Upper lobe of left lung (tissue), 6 donors: Measurements from ENCODE around the gene PKIB. TPM values are rescaled to one million over a fixed set of nuclear protein-coding genes. Genes with fewer than 3 reads are reported as not detected.

Experiments used
- ATAC-seq, 2 donors: fragments of 200-7000 bp; cut with Tn5 transposase; one replicate each; pipeline ENCODE4 v1.9.1; 2022; ENCODE audit warnings: mild to moderate bottlenecking in 2 of 2, moderate library complexity in 2 of 2; ENCODE audit not compliant: low FRiP score in 2 of 2
- DNase-seq, 2 donors: peaks; one replicate each; pipeline ENCODE4 v3.0.0-alpha.2; 2019 to 2020
- H3K27ac ChIP-seq, 4 donors: fragments of 200-600 bp; sonication (generic); one replicate each; pipeline ENCODE4 v1.5.1; 2016 to 2019
- H3K27me3 ChIP-seq, 4 donors: fragments of 200-600 bp; sonication (generic); one replicate each; pipeline ENCODE4 v1.5.1; 2017 to 2019
- H3K36me3 ChIP-seq, 4 donors: fragments of 200-600 bp; sonication (generic); one replicate each; pipeline ENCODE4 v1.5.1; 2016 to 2019
- H3K4me1 ChIP-seq, 4 donors: fragments of 200-600 bp; sonication (generic); one replicate each; pipeline ENCODE4 v1.5.1; 2018 to 2019
- H3K4me3 ChIP-seq, 4 donors: fragments of 200-600 bp; sonication (generic); one replicate each; pipeline ENCODE4 v1.5.1; 2017 to 2019; ENCODE audit warnings: mild to moderate bottlenecking in 2 of 4, moderate library complexity in 1 of 4
- H3K9me3 ChIP-seq, 4 donors: fragments of 200-600 bp; sonication (generic); one replicate each; pipeline ENCODE4 v1.5.1; 2018 to 2019
- EP300 ChIP-seq, 4 donors: sonication (generic); formaldehyde crosslinking; IDR thresholded peaks; one replicate each; pipeline ENCODE4 v1.5.1; 2017; ENCODE audit warnings: antibody characterized with exemption in 4 of 4, control low read depth in 2 of 4
- POLR2A ChIP-seq, 4 donors: fragments of 450-650 bp; IDR thresholded peaks; one replicate each; pipeline ENCODE4 v1.5.1; 2016 to 2017; ENCODE audit warnings: antibody characterized with exemption in 4 of 4, mild to moderate bottlenecking in 2 of 4
- POLR2AphosphoS5 ChIP-seq, 2 donors: sonication (generic); formaldehyde crosslinking; IDR thresholded peaks; one replicate each; pipeline ENCODE4 v1.5.1; 2017; ENCODE audit warnings: antibody characterized with exemption in 2 of 2
- WGBS, 2 donors: methylation state at CpG; one replicate each; pipeline ENCODE4 v1.1.5; 2017 to 2018; 5-methylcytosine and 5-hydroxymethylcytosine counted together
- total RNA-seq, 6 donors: library from RNA; depleted of rRNA in 4 of 6; stranded (reverse); fragments of >200 nt in 4 of 6; gene quantifications; one replicate each; pipeline versions ENCODE4 v1.1.0 to v1.2.1, GENCODE V29; 2016 to 2021
- TF ChIP-seq, protein P1 (sequence below), 6 experiments: fragments of 450-650 bp in 4 of 6; fragments of 200-600 bp in 2 of 6; sonication (generic) in 2 of 6; IDR thresholded peaks; one replicate each; pipeline ENCODE4 v1.5.1; 2016 to 2019; ENCODE audit warnings: antibody characterized with exemption in 6 of 6
- donor health status: DM: no; HTN: no; CAD: no; lungs with moderate emphysema.
- donor health status: DM: no; HTN: yes; CAD: no; lungs with severe emphysema.

PKIB gene
- total RNA-seq, 6 donors from 2014 or later, result 1.0 to 16.1 (median 3.5) TPM; not detected in 1

DNA sequence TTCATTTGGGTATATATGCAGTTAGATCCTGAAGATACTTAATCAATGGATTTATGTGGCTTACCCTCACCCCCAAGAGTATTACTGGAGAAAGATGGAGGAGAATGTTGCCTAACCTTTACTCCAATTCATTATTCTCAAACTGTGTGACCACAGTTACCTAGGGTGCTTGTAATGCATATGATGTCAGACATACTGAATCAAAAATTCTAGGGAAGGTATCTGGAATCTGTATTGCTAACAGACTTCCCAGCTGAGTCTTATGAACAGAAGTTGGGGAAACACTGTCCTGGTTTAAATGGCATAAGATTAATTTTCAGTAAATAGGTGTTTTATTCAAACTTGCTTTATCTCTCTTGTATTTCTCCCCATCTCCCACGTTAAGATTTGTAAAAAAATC, 83.9 kb downstream of the PKIB start:
- Histone ChIP-seq H3K36me3 (no peaks in the 10 kb centered on the region), H3K4me3 (no peak overlapping the region), H3K4me1 (no peaks in the 10 kb centered on the region), H3K9me3 (no peaks in the 10 kb centered on the region), H3K27ac (no peak overlapping the region), H3K27me3 (no peaks in the 10 kb centered on the region)
- no peak for ATAC-seq
- 62 to 83% methylated on average over 1 of the region's 1 CpG for WGBS, 2 donors
- no peak for DNase-seq
- TF ChIP-seq, protein P1, sequence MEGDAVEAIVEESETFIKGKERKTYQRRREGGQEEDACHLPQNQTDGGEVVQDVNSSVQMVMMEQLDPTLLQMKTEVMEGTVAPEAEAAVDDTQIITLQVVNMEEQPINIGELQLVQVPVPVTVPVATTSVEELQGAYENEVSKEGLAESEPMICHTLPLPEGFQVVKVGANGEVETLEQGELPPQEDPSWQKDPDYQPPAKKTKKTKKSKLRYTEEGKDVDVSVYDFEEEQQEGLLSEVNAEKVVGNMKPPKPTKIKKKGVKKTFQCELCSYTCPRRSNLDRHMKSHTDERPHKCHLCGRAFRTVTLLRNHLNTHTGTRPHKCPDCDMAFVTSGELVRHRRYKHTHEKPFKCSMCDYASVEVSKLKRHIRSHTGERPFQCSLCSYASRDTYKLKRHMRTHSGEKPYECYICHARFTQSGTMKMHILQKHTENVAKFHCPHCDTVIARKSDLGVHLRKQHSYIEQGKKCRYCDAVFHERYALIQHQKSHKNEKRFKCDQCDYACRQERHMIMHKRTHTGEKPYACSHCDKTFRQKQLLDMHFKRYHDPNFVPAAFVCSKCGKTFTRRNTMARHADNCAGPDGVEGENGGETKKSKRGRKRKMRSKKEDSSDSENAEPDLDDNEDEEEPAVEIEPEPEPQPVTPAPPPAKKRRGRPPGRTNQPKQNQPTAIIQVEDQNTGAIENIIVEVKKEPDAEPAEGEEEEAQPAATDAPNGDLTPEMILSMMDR (IDR thresholded peaks at IDR 0.05), result no peak
- no peak for TF ChIP-seq EP300 (IDR thresholded peaks at IDR 0.05)
- TF ChIP-seq POLR2AphosphoS5 (IDR thresholded peaks at IDR 0.05), result no peak
- no peak for TF ChIP-seq POLR2A (IDR thresholded peaks at IDR 0.05)

DNA sequence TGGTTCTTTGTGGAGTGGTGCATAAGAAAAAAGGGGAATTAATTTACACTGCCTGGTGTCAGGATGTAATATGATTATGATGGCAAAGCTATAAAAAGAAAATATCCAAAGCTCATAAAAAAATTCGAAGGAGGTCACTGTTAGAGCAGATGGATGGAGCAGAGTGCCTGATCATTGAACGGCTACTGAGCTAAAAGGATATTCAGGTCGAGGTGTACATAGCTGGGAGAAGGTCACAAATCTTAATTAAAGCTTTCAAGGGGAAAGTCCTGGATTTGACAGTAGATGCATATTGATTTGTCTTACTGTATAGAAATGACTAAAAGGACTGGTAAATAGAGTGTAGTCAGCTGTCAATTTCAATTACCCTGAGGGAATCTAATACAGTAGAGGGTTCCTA, 84.4 kb downstream of the PKIB start:
- Histone ChIP-seq H3K36me3 (no peaks in the 10 kb centered on the region), H3K27ac (no peak overlapping the region), H3K27me3 (no peaks in the 10 kb centered on the region), H3K4me3 (no peak overlapping the region), H3K9me3 (no peaks in the 10 kb centered on the region), H3K4me1 (no peaks in the 10 kb centered on the region)
- 71 to 78% methylated on average over 3 of the region's 3 CpGs for WGBS, 2 donors
- ATAC-seq, result no peak
- TF ChIP-seq EP300 (IDR thresholded peaks at IDR 0.05) (no peak), POLR2AphosphoS5 (IDR thresholded peaks at IDR 0.05) (no peak), POLR2A (IDR thresholded peaks at IDR 0.05) (no peak)
- TF ChIP-seq, protein P1 (IDR thresholded peaks at IDR 0.05), result no peak
- DNase-seq, result no peak

DNA sequence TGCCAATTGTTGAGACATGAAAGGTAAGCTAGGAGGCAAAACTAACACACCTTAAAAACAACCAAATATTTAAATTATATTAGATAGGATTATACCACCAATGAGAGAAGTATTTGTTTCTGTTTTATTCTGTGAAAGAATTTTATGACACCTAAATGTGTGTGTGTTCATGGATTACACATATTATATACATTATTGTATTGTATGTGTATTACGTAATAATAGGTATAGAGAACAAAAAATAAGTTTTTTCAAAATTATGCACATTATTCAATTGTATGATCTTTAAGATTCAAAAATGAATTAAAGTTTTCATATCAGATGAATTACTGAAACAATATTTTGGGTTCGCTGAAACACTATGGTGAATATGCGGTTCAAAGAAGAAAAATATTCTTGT, 85.0 kb downstream of the PKIB start:
- H3K27me3 ChIP-seq, result no peaks in the 10 kb centered on the region
- 64 to 98% methylated on average over 3 of the region's 3 CpGs for WGBS, 2 donors
- no peaks in the 10 kb centered on the region for H3K36me3 ChIP-seq
- H3K4me3 ChIP-seq, result no peak overlapping the region
- DNase-seq, result no peak
- no peaks in the 10 kb centered on the region for H3K4me1 ChIP-seq
- H3K27ac ChIP-seq, result no peak overlapping the region
- no peak for ATAC-seq
- no peaks in the 10 kb centered on the region for H3K9me3 ChIP-seq
- TF ChIP-seq POLR2A (IDR thresholded peaks at IDR 0.05) (no peak), POLR2AphosphoS5 (IDR thresholded peaks at IDR 0.05) (no peak), EP300 (IDR thresholded peaks at IDR 0.05) (no peak)
- TF ChIP-seq, protein P1 (IDR thresholded peaks at IDR 0.05), result no peak

DNA sequence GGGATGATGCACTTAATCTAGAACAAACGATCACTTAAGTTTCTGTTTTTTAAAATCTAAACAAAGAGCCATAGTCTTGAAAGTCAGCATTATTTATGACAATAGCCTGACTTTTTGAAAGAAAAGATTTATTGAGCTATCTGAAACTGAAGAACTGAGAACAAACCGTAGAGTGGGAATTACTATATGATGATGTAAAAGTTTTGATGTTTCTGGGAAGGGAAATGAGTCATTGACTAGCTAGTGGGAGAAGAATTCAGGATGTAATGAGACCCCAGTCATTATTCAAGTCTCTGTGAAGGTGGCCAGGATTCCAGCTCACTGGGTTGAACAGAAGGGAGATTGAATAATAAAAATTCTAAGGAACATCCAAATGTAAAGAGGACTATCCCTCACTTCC, 85.9 kb downstream of the PKIB start:
- Histone ChIP-seq H3K9me3 (no peaks in the 10 kb centered on the region), H3K4me1 (no peaks in the 10 kb centered on the region), H3K27ac (no peak overlapping the region), H3K36me3 (no peaks in the 10 kb centered on the region), H3K27me3 (no peaks in the 10 kb centered on the region), H3K4me3 (no peak overlapping the region)
- DNase-seq (no peak), ATAC-seq (no peak)
- TF ChIP-seq POLR2AphosphoS5 (IDR thresholded peaks at IDR 0.05), result no peak
- TF ChIP-seq EP300 (IDR thresholded peaks at IDR 0.05), result no peak
- no peak for TF ChIP-seq POLR2A (IDR thresholded peaks at IDR 0.05)
- TF ChIP-seq, protein P1 (IDR thresholded peaks at IDR 0.05), result no peak
- WGBS, 2 donors, result 51 to 55% methylated on average over 2 of the region's 2 CpGs

DNA sequence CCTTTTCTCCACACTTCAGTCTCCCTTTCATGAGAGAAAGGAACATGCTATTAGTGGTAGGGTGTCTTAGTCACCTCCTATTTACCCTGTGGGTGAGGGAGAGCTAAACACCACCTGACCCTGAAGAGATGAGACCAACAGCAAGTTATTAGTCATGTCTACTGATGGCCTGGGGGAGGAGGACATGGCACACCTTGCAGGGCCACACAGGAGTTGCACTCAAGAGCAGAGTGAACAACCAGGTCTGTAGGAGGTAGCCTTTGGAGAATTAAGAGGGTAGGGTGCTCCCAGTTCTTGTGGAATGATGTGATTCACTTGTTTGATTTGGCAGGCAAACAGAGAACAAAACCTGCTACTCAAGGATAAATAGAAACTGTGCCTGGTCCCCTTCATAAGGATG, 86.6 kb downstream of the PKIB start:
- no peaks in the 10 kb centered on the region for H3K36me3 ChIP-seq
- no peak for DNase-seq
- H3K27me3 ChIP-seq, result no peaks in the 10 kb centered on the region
- H3K9me3 ChIP-seq, result no peaks in the 10 kb centered on the region
- H3K27ac ChIP-seq, result no peak overlapping the region
- no peak for ATAC-seq
- no peak overlapping the region for H3K4me3 ChIP-seq
- no peaks in the 10 kb centered on the region for H3K4me1 ChIP-seq
- TF ChIP-seq, protein P1 (IDR thresholded peaks at IDR 0.05), result no peak
- no peak for TF ChIP-seq EP300 (IDR thresholded peaks at IDR 0.05)
